Hematopoietic multipotent progenitor cell treated with erythropoietin and hydrocortisone succinate and interleukin-3 and kit ligand, for 8 days (in vitro differentiated cells): ENCODE measurements around the gene IQSEC3.
"Not testable (repeated sequence)": the region's sequence is repeated elsewhere in the genome, so short reads cannot be mapped to it uniquely, and the experiment has no call there.

ENCODE experiments used
- DNase-seq: peaks from one replicate; pipeline ENCODE4 v3.0.0-alpha.2; 2015

Gene IQSEC3

GRCh38 chr12:66428-66781 is at the start of gene IQSEC3:
IQSEC3 (plus strand) TSS chr12:66767; CDS start chr12:66883, 116 bp downstream.
- not testable (repeated sequence) for DNase-seq

DNA sequence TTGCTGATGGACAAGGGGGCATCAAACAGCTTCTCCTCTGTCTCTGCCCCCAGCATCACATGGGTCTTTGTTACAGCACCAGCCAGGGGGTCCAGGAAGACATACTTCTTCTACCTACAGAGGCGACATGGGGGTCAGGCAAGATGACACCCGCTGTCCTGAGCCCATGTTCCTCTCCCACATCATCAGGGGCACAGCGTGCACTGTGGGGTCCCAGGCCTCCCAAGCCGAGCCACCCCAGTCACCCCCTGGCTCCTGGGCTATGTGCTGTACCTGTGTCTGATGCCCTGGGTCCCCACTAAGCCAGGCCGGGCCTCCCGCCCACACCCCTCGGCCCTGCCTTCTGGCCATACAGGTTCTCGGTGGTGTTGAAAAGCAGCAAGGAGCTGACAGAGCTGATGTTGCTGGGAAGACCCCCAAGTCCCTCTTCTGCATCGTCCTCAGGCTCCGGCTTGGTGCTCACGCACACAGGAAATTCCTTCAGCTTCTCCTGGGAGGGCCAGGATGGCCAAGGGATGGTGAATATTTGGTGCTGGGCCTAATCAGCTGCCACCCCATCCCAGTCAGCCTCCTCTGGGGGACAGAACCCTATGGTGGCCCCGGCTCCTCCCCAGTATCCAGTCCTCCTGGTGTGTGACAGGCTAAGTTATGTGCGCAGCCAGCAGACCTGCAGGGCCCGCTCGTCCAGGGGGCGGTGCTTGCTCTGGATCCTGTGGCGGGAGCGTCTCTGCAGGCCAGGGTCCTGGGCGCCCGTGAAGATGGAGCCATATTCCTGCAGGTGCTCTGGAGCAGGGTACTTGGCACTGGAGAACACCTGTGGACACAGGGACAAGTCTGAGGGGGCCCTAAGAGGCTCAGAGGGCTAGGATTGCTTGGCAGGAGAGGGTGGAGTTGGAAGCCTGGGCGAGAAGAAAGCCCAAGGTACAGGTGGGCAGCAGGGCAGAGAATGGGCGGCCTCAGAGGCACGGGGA is 48.9 kb upstream of the IQSEC3 start:
- DNase-seq: not testable (repeated sequence)

GRCh38 chr12:18821-19567 is 47.6 kb upstream of the IQSEC3 start:
- not testable (repeated sequence) for DNase-seq

DNA sequence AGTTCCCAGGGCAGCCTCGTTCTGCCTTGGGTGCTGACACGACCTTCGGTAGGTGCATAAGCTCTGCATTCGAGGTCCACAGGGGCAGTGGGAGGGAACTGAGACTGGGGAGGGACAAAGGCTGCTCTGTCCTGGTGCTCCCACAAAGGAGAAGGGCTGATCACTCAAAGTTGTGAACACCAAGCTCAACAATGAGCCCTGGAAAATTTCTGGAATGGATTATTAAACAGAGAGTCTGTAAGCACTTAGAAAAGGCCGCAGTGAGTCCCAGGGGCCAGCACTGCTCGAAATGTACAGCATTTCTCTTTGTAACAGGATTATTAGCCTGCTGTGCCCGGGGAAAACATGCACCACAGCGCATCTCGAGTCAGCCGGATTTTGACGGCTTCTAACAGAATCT is 46.7 kb upstream of the IQSEC3 start:
- not testable (repeated sequence) for DNase-seq

GRCh38 chr12:20757-21156 is 45.8 kb upstream of the IQSEC3 start:
- DNase-seq: no peak

GRCh38 chr12:21301-22189 is 45.0 kb upstream of the IQSEC3 start:
- no peak for DNase-seq

GRCh38 chr12:22190-22529 is 44.4 kb upstream of the IQSEC3 start:
- no peak for DNase-seq

DNA sequence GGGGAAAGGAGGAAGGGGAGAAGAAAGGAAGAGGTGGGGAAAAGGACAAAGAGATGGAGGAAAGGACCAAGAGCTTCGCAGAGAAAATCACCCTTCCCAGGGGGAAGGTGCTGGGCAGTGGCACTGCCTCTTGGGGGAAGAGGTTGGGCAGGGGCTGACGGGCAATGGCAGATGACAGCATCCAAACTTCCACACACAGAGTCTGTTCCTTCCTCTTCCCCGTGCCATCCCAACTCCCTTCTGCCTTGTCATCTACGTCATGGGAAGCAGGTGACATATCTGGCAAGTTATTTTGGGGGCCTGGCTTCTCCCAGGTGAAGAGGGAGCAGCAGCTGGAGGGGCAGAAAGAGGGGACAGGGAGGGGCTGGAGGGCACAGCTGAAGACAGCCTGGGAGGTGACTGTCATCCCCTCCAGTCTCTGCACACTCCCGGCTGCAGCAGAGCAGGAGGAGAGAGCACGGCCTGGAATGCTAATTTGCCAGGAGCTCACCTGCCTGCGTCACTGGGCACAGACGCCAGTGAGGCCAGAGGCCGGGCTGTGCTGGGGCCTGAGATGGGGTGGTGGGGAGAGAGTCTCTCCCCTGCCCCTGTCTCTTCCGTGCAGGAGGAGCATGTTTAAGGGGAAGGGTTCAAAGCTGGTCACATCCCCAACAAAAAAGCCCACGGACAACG is 43.9 kb upstream of the IQSEC3 start:
- no peak for DNase-seq

- DNase-seq: not testable (repeated sequence)
These were observed 38.7 kb upstream of the IQSEC3 start for GRCh38 chr12:27904-28303.

GRCh38 chr12:38775-39174 is 27.8 kb upstream of the IQSEC3 start:
- DNase-seq: not testable (repeated sequence)

DNA sequence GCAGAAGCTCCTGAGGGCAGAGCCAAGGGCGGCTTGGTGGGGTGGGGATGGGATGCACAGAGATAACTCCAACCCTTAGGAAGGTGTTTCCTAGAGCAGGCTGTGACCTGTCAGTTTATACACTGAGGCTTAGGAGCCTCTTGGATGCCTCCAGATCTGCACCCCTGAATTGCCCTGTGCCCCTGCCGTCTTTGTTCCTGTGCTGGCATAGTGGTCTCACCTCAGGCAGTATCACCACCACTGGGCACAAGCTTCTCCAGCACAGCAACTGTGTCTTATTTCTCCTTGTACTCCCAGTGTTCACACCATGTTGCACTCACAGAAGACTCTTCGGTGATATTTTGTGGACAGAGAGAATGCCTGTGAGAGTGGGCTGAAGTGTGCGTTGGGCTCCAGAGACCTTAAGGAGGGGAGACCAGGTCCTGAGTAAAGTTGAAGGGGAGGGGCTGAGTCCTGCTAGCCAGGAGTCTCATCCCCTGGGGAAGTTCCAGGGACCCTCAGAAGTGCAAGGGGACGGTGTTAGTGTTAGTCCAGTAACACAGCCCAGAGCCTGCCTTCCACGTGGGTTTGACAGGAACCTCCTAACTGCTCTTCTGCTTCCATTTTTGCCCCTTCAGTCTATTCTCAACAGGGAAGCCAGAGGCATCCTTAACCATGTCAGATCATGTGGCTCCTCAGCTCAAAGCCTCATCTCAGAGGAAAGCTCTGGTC is 26.9 kb upstream of the IQSEC3 start:
- peak; percentile 11 for DNase-seq

- not testable (repeated sequence) for DNase-seq
These were observed 22.2 kb upstream of the IQSEC3 start for GRCh38 chr12:44352-44751.

DNA sequence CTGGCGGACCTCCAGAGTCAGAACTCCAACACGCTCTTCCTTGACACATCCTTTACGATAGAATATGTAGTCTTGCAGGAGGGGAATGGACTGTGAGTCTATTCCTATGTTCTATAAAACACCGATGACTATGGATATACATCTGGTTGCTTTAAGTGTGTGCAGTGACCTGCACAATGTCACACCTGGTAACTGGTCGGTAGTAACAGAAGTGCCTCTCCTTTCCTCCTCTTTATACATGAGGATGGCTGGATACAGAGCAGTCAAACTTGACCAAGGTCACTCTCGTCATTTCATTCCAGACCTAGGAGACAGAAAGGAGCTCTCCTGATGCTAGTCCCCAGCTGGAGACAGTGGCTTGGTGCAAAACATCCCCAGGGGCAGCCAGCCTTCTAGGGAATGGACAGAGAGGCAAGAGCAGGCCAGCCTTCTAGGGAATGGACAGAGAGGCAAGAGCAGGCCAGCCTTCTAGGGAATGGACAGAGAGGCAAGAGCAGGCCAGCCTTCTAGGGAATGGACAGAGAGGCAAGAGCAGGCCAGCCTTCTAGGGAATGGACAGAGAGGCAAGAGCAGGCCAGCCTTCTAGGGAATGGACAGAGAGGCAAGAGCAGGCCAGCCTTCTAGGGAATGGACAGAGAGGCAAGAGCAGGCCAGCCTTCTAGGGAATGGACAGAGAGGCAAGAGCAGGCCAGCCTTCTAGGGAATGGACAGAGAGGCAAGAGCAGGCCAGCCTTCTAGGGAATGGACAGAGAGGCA is 21.2 kb upstream of the IQSEC3 start:
- DNase-seq: not testable (repeated sequence)

DNA sequence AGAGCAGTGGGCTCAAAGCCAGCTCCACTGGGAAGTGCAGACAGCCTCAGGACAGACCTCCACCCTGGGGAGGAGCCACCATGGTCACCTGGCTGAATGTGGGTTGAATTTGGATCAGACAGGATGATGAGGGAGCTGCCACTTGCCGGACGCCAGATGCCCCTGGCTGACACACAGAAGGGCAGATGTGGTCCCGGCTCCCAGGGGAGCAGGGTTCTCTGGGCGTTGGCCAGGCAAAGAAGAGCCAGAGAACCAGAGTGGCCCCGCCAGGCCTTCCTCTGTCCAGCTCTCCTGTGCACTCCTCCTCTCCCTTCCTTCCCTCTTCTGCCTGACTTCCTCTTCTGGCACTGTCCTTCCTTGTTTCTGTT is 20.6 kb upstream of the IQSEC3 start:
- not testable (repeated sequence) for DNase-seq

DNA sequence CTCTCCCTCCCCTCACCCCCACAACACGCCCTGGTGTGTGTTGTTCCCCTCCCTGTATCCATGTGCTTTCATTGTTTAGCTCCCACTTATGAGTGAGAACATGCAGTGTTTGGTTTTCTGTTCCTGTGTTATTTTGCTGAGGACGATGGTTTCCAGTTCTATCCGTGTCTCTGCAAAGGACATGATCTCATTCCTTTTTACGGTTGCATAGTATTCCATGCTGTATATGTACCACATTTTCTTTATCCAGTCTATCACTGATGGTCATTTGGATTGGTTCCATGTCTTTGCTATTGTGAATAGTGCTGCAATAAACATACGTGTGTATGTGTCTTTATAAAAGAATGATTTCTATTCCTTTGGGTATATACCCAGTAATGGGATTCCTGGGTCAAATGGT is 20.0 kb upstream of the IQSEC3 start:
- not testable (repeated sequence) for DNase-seq

DNA sequence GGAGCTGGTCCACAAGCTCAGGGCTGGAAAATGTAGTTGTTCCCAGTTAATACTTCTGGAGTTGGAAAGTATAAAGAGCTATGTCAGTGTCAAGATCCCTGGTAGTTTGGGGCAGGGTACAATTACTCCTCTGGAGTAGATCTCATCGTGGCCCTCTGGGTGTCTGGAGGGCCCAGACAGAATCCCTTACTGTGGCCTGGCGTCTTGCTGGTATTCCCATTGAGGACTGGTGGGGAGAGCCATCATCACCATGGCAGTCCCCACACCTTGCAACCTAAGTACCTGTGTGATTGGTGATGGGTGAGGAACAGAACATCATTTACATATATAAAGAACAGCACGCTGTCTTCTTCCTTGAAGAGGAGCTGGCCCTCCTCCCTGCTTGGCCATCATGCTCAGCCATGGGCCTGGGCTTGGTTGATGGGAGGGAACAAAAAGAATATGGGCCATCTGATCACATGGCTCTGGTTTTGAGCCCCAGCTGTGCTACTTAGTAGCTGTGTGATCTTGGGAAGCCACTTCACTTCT is 18.8 kb upstream of the IQSEC3 start:
- DNase-seq: not testable (repeated sequence)

DNA sequence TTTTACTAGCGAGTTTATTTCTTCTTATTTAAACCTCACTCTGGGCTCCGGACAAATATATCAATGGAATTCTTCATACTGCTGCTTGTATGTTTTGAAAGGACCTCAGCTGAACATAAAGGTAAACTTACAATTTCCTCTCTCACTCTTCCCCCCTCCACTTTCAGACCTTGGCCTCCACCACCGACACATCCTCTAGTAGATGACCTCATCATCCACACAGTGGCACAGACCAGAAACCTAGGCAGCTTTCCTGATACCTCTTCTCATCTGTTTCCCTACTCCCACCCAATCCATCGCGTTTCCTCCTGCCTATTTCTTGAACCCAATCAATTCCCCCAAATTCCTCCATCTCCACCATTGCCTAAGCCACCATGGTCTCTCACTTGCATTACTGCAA is 17.4 kb upstream of the IQSEC3 start:
- not testable (repeated sequence) for DNase-seq

- DNase-seq: not testable (repeated sequence)
These were observed 15.5 kb upstream of the IQSEC3 start for GRCh38 chr12:51087-51486.

GRCh38 chr12:51962-52361 is 14.6 kb upstream of the IQSEC3 start:
- not testable (repeated sequence) for DNase-seq

DNA sequence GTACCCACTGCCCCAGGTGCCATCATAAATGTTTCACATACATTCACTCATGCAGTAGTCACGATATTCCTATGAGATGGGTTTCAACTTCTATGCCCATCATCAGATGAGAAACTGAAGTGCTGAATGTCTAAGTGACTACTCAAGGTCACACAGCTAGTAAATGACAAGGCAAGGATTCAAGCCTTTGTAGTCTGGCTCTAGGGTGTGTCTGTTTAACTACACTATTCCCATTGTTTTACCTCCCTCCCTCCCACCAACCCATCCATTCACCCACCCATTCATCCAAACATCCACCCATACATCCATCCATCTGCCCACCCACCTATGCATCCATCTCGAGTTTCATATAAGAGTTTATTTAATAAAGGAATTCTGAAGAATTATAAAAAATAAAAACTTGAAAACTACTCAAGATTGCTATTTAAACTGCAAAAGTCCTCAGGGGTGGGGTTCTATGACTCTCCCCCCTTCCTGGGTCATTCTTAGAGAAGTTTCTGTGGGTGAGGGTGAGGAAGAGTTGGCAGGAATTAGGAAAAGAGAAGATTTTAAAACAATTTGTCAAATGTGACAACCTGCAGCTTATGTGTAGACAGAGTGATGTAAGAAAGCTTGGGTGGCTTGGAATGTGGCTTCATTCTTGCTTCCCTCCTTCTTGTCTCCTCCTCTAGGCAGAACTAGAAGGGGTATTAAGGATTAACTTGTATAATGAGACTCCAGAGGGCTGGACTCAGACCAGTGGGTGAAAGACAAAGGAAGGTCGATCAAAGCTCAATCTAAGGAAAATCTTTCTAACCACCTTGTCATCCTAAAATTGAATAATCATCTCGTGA is 13.4 kb upstream of the IQSEC3 start:
- not testable (repeated sequence) for DNase-seq
